SU-DHL-6 (cell line): Measurements from ENCODE around the gene INTS7.

Experiments used
- H2AFZ ChIP-seq: fragments of 200-600 bp; sonication (generic); 2 replicates; pipeline ENCODE4 v1.6.1; 2014; ENCODE audit warnings: low read depth, mild to moderate bottlenecking, moderate library complexity, mixed read lengths, antibody characterized with exemption, low read length; ENCODE audit not compliant: severe bottlenecking
- H3F3A ChIP-seq: fragments of 200-600 bp; shearing (Covaris generic); 2 replicates; pipeline ENCODE4 v1.6.0; 2016; ENCODE audit warnings: antibody characterized with exemption, mild to moderate bottlenecking; ENCODE audit not compliant: insufficient read depth
- H3K27ac ChIP-seq: fragments of 200-600 bp; sonication (generic); 2 replicates; pipeline ENCODE4 v1.5.1; 2016; ENCODE audit warnings: low read depth, mild to moderate bottlenecking, low read length, moderate library complexity, mixed read lengths
- H3K27me3 ChIP-seq: fragments of 200-600 bp; sonication (generic), shearing (Covaris generic); 2 replicates; pipeline ENCODE4 v1.6.0; 2014; ENCODE audit warnings: mild to moderate bottlenecking, low read length
- H3K36me3 ChIP-seq: fragments of 200-600 bp; sonication (generic); 2 replicates; pipeline ENCODE4 v1.6.1; 2014; ENCODE audit warnings: mild to moderate bottlenecking, low read length, mixed read lengths
- H3K4me2 ChIP-seq: fragments of 300-600, 200-600 bp; shearing (Covaris generic), sonication (generic); 2 replicates; pipeline ENCODE4 v1.6.0; 2014; ENCODE audit warnings: low read length, low read depth, mild to moderate bottlenecking; ENCODE audit not compliant: poor library complexity, severe bottlenecking
- H3K4me3 ChIP-seq: fragments of 200-600 bp; sonication (generic); 2 replicates; pipeline ENCODE4 v1.5.1; 2014; ENCODE audit warnings: antibody characterized with exemption, low read length, mild to moderate bottlenecking, mixed read lengths; ENCODE audit not compliant: insufficient read depth, poor library complexity, severe bottlenecking
- H3K79me2 ChIP-seq: fragments of 200-600 bp; sonication (generic); 2 replicates; pipeline ENCODE4 v1.6.1; 2014; ENCODE audit warnings: mild to moderate bottlenecking, low read length, moderate library complexity; ENCODE audit not compliant: insufficient read depth
- H3K9ac ChIP-seq: fragments of 200-600 bp; sonication (generic); 2 replicates; pipeline ENCODE4 v1.7.0; 2014; ENCODE audit warnings: mild to moderate bottlenecking, low read length
- H3K9me2 ChIP-seq: fragments of 200-600 bp; sonication (generic); replicated peaks from 2 replicates; pipeline ENCODE4 v1.6.1; 2014; ENCODE audit warnings: low read length; ENCODE audit not compliant: insufficient read depth
- H3K9me3 ChIP-seq: fragments of 200-600 bp; sonication (generic); 2 replicates; pipeline ENCODE4 v1.6.1; 2014; ENCODE audit warnings: low read length, mixed read lengths; ENCODE audit not compliant: insufficient read depth
- H4K20me1 ChIP-seq: fragments of 200-600 bp; sonication (generic); 2 replicates; pipeline ENCODE4 v1.6.1; 2014; ENCODE audit warnings: low read depth, mild to moderate bottlenecking, antibody characterized with exemption, low read length, moderate library complexity, mixed read lengths
- CTCF ChIP-seq: fragments of 200-600 bp; sonication (generic); IDR thresholded peaks from one replicate; pipeline ENCODE4 v1.5.1; 2017; ENCODE audit warnings: antibody characterized with exemption, mild to moderate bottlenecking, low read length, moderate library complexity; ENCODE audit not compliant: insufficient read depth, poor library complexity, severe bottlenecking
- EZH2phosphoT487 ChIP-seq: fragments of 200-600 bp; sonication (generic), shearing (Covaris generic); conservative IDR thresholded peaks from 2 replicates; pipeline ENCODE4 v1.6.1; 2018; ENCODE audit warnings: mild to moderate bottlenecking, antibody characterized with exemption, low read length, moderate library complexity, mixed read lengths

INTS7 gene

GRCh38 chr1:212042436-212042835, 7.1 kb upstream of the INTS7 start:
- H3K9me3 ChIP-seq, result no peaks in the 10 kb centered on the region
- H3K4me3 ChIP-seq, result no peak overlapping the region
- peaks cover 37% of the 10 kb centered on the region for H4K20me1 ChIP-seq
- peaks cover 40% of the 10 kb centered on the region; the same call in 1 of the 2 replicates for H3K36me3 ChIP-seq
- H3K4me2 ChIP-seq, result no peak overlapping the region
- H3K27me3 ChIP-seq, result no peaks in the 10 kb centered on the region
- no peaks in the 10 kb centered on the region for H3K9me2 ChIP-seq
- H3K9ac ChIP-seq, result no peak overlapping the region
- no peak overlapping the region for H3K27ac ChIP-seq
- H2AFZ ChIP-seq, result no peak overlapping the region
- peaks cover 78% of the 10 kb centered on the region for H3K79me2 ChIP-seq
- TF ChIP-seq CTCF (no peak), EZH2phosphoT487 (no peak)
- H3F3A ChIP-seq, result no peaks in the 10 kb centered on the region; the same call in 1 of the 2 replicates

- no peaks in the 10 kb centered on the region for H3K27me3 ChIP-seq
- no peaks in the 10 kb centered on the region for H3K9me2 ChIP-seq
- H3F3A ChIP-seq, result no peaks in the 10 kb centered on the region; the same call in 1 of the 2 replicates
- H3K9ac ChIP-seq, result no peak overlapping the region
- peaks cover 34% of the 10 kb centered on the region; the same call in 1 of the 2 replicates for H3K36me3 ChIP-seq
- no peak overlapping the region for H2AFZ ChIP-seq
- TF ChIP-seq EZH2phosphoT487, result no peak
- no peak overlapping the region for H3K4me3 ChIP-seq
- H3K4me2 ChIP-seq, result peak overlapping the region; percentile 23
- H4K20me1 ChIP-seq, result peaks cover 43% of the 10 kb centered on the region
- H3K27ac ChIP-seq, result no peak overlapping the region
- peaks cover 93% of the 10 kb centered on the region for H3K79me2 ChIP-seq
- H3K9me3 ChIP-seq, result no peaks in the 10 kb centered on the region
These were observed 5.5 kb upstream of the INTS7 start for GRCh38 chr1:212040629-212041412.

GRCh38 chr1:212039622-212040021, 4.3 kb upstream of the INTS7 start:
- Histone ChIP-seq H3K9me2 (no peaks in the 10 kb centered on the region), H3K27me3 (no peaks in the 10 kb centered on the region), H3K27ac (no peak overlapping the region), H3K36me3 (peaks cover 25% of the 10 kb centered on the region; the same call in 1 of the 2 replicates), H4K20me1 (peaks cover 40% of the 10 kb centered on the region), H3K4me2 (peak overlapping the region; percentile 80), H3K9me3 (no peaks in the 10 kb centered on the region), H3K4me3 (no peak overlapping the region), H3K79me2 (peaks cover 86% of the 10 kb centered on the region), H2AFZ (no peak overlapping the region), H3K9ac (no peak overlapping the region), H3F3A (no peaks in the 10 kb centered on the region; the same call in 1 of the 2 replicates)
- TF ChIP-seq CTCF, result no peak

- Histone ChIP-seq H3K4me2 (peak overlapping the region; percentile 80), H3K9ac (peak overlapping the region; percentile 90), H3K79me2 (peaks cover 93% of the 10 kb centered on the region), H3K9me2 (no peaks in the 10 kb centered on the region), H3K4me3 (peak overlapping the region; percentile 98), H2AFZ (no peak overlapping the region), H3K36me3 (peaks cover 17% of the 10 kb centered on the region; the same call in 1 of the 2 replicates), H3K27me3 (no peaks in the 10 kb centered on the region), H3K27ac (no peak overlapping the region), H4K20me1 (peaks cover 40% of the 10 kb centered on the region), H3F3A (no peaks in the 10 kb centered on the region; the same call in 1 of the 2 replicates), H3K9me3 (no peaks in the 10 kb centered on the region)
- TF ChIP-seq CTCF (no peak), EZH2phosphoT487 (no peak)
These were observed 2.5 kb upstream of the INTS7 start for GRCh38 chr1:212037900-212038299.
